ENCODE results near the gene CLCNKB. TPM values are rescaled to one million over a fixed set of nuclear protein-coding genes. Genes with fewer than 3 reads are reported as not detected.

CLCNKB gene
- total and polyA plus RNA-seq, 2 of the 13 experiments (the other 11 are each of a cell fraction or from before 2014, with no cell fraction given) = 0.04 TPM; not detected in 1

DNA sequence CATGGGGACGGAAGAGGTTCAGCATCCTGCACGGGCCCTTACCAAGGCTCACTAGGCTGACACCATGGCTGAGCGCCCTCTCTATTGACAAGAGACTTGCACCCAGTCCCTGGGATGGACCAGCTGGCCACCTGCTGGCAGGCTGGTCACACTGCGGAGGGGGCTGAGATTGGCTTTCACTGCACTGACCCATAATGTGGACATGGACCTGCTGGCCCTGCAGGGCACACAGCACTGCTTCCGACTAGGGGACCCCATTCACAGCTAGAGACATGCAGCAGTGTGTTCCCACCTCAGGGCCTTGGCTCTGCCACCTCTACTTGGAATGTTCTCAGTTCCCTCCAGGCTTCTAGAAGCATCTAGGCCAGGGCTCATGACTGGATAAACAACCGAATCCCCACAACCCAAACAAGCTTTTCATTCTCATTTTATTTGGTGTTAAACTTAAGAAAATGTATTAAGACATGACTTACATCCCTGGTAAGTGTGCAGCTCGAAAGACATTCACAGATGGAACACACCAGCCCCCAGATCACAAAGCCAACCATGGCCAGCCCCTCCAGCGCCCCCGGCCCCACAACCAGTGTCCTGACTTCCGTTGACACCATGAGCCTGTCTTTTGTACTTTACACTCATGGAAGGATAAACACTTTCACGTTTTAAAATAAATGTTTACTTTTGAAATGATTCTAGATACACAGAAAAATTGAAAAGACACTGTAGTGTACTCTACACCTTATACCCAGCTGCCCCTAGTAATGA is 48.8 kb upstream of the CLCNKB start (continued):
- TF ChIP-seq ZNF597 (CRISPR knock-in tag; IDR thresholded peaks at IDR 0.05) (no peak), PAX8 (CRISPR knock-in tag; IDR thresholded peaks at IDR 0.05; ENCODE audit: borderline replicate concordance) (no peak), ZNF3 (CRISPR knock-in tag; IDR thresholded peaks at IDR 0.05) (0 out of 2 replicates have a peak, but pooled peaks have one; percentile 33), ZNF749 (CRISPR knock-in tag; IDR thresholded peaks at IDR 0.05; ENCODE audit: borderline replicate concordance) (no peak), ZZZ3 (CRISPR knock-in tag; IDR thresholded peaks at IDR 0.05; ENCODE audit: borderline replicate concordance) (no peak), MYC (CRISPR knock-in tag; IDR thresholded peaks at IDR 0.05; ENCODE audit: borderline replicate concordance) (peak; percentile 49; the same call in 1 of the 2 replicates), ZNF7 (CRISPR knock-in tag; IDR thresholded peaks at IDR 0.05) (no peak), ZNF331 (CRISPR knock-in tag; IDR thresholded peaks at IDR 0.05) (peak; percentile 48; the same call in 1 of the 2 replicates), NKX3-1 (CRISPR knock-in tag; IDR thresholded peaks at IDR 0.05) (no peak), RFX5 (IDR thresholded peaks at IDR 0.05; ENCODE audit: low read depth, low read length) (no peak), ZSCAN29 (CRISPR knock-in tag; conservative IDR thresholded peaks at IDR 0.05) (no peak), ZSCAN9 (CRISPR knock-in tag; IDR thresholded peaks at IDR 0.05; ENCODE audit: borderline replicate concordance) (no peak), ZFX (CRISPR knock-in tag; IDR thresholded peaks at IDR 0.05; ENCODE audit: low read depth) (0 out of 2 replicates have a peak, but pooled peaks have one; percentile 39), ZNF383 (CRISPR knock-in tag; IDR thresholded peaks at IDR 0.05; ENCODE audit: borderline replicate concordance) (no peak), CREM (IDR thresholded peaks at IDR 0.05) (no peak), CREM (CRISPR knock-in tag; IDR thresholded peaks at IDR 0.05) (no peak), CEBPB (IDR thresholded peaks at IDR 0.05; ENCODE audit: borderline replicate concordance, low read depth, low read length) (no peak)
- TF ChIP-seq, protein P1, sequence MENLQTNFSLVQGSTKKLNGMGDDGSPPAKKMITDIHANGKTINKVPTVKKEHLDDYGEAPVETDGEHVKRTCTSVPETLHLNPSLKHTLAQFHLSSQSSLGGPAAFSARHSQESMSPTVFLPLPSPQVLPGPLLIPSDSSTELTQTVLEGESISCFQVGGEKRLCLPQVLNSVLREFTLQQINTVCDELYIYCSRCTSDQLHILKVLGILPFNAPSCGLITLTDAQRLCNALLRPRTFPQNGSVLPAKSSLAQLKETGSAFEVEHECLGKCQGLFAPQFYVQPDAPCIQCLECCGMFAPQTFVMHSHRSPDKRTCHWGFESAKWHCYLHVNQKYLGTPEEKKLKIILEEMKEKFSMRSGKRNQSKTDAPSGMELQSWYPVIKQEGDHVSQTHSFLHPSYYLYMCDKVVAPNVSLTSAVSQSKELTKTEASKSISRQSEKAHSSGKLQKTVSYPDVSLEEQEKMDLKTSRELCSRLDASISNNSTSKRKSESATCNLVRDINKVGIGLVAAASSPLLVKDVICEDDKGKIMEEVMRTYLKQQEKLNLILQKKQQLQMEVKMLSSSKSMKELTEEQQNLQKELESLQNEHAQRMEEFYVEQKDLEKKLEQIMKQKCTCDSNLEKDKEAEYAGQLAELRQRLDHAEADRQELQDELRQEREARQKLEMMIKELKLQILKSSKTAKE (CRISPR knock-in tag; IDR thresholded peaks at IDR 0.05; ENCODE audit: borderline replicate concordance) = no peak
- TF ChIP-seq, protein P2, sequence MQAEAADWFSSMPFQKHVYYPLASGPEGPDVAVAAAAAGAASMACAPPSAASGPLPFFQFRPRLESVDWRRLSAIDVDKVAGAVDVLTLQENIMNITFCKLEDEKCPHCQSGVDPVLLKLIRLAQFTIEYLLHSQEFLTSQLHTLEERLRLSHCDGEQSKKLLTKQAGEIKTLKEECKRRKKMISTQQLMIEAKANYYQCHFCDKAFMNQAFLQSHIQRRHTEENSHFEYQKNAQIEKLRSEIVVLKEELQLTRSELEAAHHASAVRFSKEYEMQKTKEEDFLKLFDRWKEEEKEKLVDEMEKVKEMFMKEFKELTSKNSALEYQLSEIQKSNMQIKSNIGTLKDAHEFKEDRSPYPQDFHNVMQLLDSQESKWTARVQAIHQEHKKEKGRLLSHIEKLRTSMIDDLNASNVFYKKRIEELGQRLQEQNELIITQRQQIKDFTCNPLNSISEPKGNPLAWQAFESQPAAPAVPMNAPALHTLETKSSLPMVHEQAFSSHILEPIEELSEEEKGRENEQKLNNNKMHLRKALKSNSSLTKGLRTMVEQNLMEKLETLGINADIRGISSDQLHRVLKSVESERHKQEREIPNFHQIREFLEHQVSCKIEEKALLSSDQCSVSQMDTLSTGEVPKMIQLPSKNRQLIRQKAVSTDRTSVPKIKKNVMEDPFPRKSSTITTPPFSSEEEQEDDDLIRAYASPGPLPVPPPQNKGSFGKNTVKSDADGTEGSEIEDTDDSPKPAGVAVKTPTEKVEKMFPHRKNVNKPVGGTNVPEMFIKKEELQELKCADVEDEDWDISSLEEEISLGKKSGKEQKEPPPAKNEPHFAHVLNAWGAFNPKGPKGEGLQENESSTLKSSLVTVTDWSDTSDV (CRISPR knock-in tag; IDR thresholded peaks at IDR 0.05) = no peak
- TF ChIP-seq, protein P3, sequence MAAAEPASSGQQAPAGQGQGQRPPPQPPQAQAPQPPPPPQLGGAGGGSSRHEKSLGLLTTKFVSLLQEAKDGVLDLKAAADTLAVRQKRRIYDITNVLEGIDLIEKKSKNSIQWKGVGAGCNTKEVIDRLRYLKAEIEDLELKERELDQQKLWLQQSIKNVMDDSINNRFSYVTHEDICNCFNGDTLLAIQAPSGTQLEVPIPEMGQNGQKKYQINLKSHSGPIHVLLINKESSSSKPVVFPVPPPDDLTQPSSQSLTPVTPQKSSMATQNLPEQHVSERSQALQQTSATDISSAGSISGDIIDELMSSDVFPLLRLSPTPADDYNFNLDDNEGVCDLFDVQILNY (CRISPR knock-in tag; conservative IDR thresholded peaks at IDR 0.05) = no peak
- TF ChIP-seq, protein P4, sequence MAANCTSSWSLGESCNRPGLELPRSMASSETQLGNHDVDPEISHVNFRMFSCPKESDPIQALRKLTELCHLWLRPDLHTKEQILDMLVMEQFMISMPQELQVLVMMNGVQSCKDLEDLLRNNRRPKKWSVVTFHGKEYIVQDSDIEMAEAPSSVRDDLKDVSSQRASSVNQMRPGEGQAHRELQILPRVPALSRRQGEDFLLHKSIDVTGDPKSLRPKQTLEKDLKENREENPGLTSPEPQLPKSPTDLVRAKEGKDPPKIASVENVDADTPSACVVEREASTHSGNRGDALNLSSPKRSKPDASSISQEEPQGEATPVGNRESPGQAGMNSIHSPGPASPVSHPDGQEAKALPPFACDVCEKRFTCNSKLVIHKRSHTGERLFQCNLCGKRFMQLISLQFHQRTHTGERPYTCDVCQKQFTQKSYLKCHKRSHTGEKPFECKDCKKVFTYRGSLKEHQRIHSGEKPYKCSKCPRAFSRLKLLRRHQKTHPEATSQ (CRISPR knock-in tag; IDR thresholded peaks at IDR 0.05; ENCODE audit: borderline replicate concordance) = no peak

Measured in HepG2 (cell line).